Endothelial cell of umbilical vein (primary cell): ENCODE measurements around the gene ARMC3. TPM values are rescaled to one million over a fixed set of nuclear protein-coding genes. Genes with fewer than 3 reads are reported as not detected.

Experiments used
- BruUV-seq: library from RNA; stranded (reverse); fragments of 400-500 nt; replicated peaks from 2 replicates; lab custom pipeline; 2021; lab: Mats Ljungman, UMichigan
- CTCF ChIA-PET: fragments of 300-600, 350-600 bp; sonication (Branson Sonifier 250); formaldehyde crosslinking; loops from one replicate; lab custom pipeline; 2021; ENCODE audit warnings: antibody characterized with exemption, inconsistent platforms; lab: Charles Lee
- POLR2A ChIA-PET: fragments of 300-600, 350-600 bp; sonication (Branson Sonifier 250); formaldehyde crosslinking; loops from one replicate; lab custom pipeline; 2021; ENCODE audit warnings: antibody characterized with exemption, inconsistent platforms; lab: Charles Lee
- DNase-seq: peaks from one replicate; pipeline ENCODE4 v3.0.0-alpha.2; 2011; ENCODE audit warnings: low read depth, low spot score
- FAIRE-seq: peaks from 2 replicates; lab custom pipeline; 2011; peaks lifted over from hg19 to GRCh38; lab: Jason Lieb, UNC
- H2AFZ ChIP-seq: 2 replicates; pipeline ENCODE4 v1.6.0; 2012; ENCODE audit warnings: low read depth, low read length, control low read depth, inconsistent platforms
- H3K27ac ChIP-seq: 2 replicates; pipeline ENCODE4 v1.5.1; 2011; ENCODE audit warnings: low read depth, mild to moderate bottlenecking, control low read depth, low read length, moderate library complexity; ENCODE audit not compliant: insufficient read depth
- H3K27me3 ChIP-seq, 2 experiments: 2 replicates each; pipeline versions ENCODE4 v1.6.0 to v1.6.1; 2011; ENCODE audit warnings: low read length in 2 of 2, mixed read lengths in 1 of 2; ENCODE audit not compliant: control insufficient read depth in 2 of 2, insufficient read depth in 2 of 2
- H3K36me3 ChIP-seq, 2 experiments: 2 replicates in 1 of 2; 3 replicates in 1 of 2; pipeline ENCODE4 v1.5.1; 2011; ENCODE audit warnings: low read length in 2 of 2, mild to moderate bottlenecking in 1 of 2, moderate library complexity in 1 of 2; ENCODE audit not compliant: control insufficient read depth in 2 of 2, insufficient read depth in 2 of 2; ENCODE audit errors: extremely low read depth in 1 of 2
- H3K4me1 ChIP-seq: 3 replicates; pipeline ENCODE4 v1.5.1; 2011; ENCODE audit warnings: mild to moderate bottlenecking, low read length; ENCODE audit not compliant: control insufficient read depth, insufficient read depth; ENCODE audit errors: extremely low read depth
- H3K4me2 ChIP-seq: 2 replicates; pipeline ENCODE4 v1.6.1; 2011; ENCODE audit warnings: low read length, control low read depth, mixed read lengths; ENCODE audit not compliant: insufficient read depth
- H3K4me3 ChIP-seq, 3 experiments: fragments of 200-600 bp in 1 of 3; sonication (generic), shearing (Covaris generic) in 1 of 3; replicated peaks in 1 of 3; 2 replicates each; pipeline ENCODE4 v1.5.1; 2011 to 2016; ENCODE audit warnings: control low read depth in 3 of 3, low read length in 3 of 3, mild to moderate bottlenecking in 2 of 3, inconsistent platforms in 1 of 3, low read depth in 1 of 3, moderate library complexity in 1 of 3; ENCODE audit not compliant: insufficient read depth in 1 of 3
- H3K79me2 ChIP-seq: 2 replicates; pipeline ENCODE4 v1.6.0; 2012; ENCODE audit warnings: low read length, inconsistent platforms; ENCODE audit not compliant: control insufficient read depth, insufficient read depth
- H3K9ac ChIP-seq: replicated peaks from 2 replicates; pipeline ENCODE3; 2011; ENCODE audit warnings: low read length, control low read depth; ENCODE audit not compliant: insufficient read depth; ENCODE audit errors: extremely low read depth
- H3K9me1 ChIP-seq: replicated peaks from 3 replicates; pipeline ENCODE4 v1.6.0; 2011; ENCODE audit warnings: mild to moderate bottlenecking, low read length; ENCODE audit not compliant: control insufficient read depth, insufficient read depth; ENCODE audit errors: extremely low read depth
- H3K9me3 ChIP-seq: replicated peaks from 2 replicates; pipeline ENCODE4 v1.5.1; 2012; ENCODE audit warnings: low read length, inconsistent platforms; ENCODE audit not compliant: control insufficient read depth, insufficient read depth
- H4K20me1 ChIP-seq: replicated peaks from 2 replicates; pipeline ENCODE3; 2011; ENCODE audit warnings: mild to moderate bottlenecking, low read length; ENCODE audit not compliant: control insufficient read depth, insufficient read depth; ENCODE audit errors: extremely low read depth
- CTCF ChIP-seq, 2 donors: IDR thresholded peaks; 1 replicate in 1 of 2; 2 replicates in 1 of 2; pipeline ENCODE4 v1.5.1; 2011; ENCODE audit warnings: low read length in 2 of 2, mild to moderate bottlenecking in 2 of 2, moderate library complexity in 2 of 2, control low read depth in 1 of 2, inconsistent platforms in 1 of 2, low read depth in 1 of 2; ENCODE audit not compliant: insufficient read depth in 1 of 2; ENCODE audit errors: extremely low read depth in 1 of 2
- EZH2 ChIP-seq: IDR thresholded peaks from 2 replicates; pipeline ENCODE4 v1.6.1; 2012; ENCODE audit warnings: borderline replicate concordance, low read depth, mild to moderate bottlenecking, moderate library complexity, low read length, inconsistent platforms; ENCODE audit not compliant: severe bottlenecking
- FOS ChIP-seq: IDR thresholded peaks from 2 replicates; pipeline ENCODE4 v1.6.1; 2011; ENCODE audit warnings: mild to moderate bottlenecking, low read length, moderate library complexity, borderline replicate concordance; ENCODE audit not compliant: insufficient read depth
- GATA2 ChIP-seq: IDR thresholded peaks from 2 replicates; pipeline ENCODE4 v1.7.0; 2011; ENCODE audit warnings: low read depth, mild to moderate bottlenecking, moderate library complexity, mixed read lengths, low read length; ENCODE audit not compliant: insufficient read length, insufficient read depth
- JUN ChIP-seq: IDR thresholded peaks from 2 replicates; pipeline ENCODE4 v1.6.1; 2011; ENCODE audit warnings: borderline replicate concordance, low read depth; ENCODE audit not compliant: insufficient read length, insufficient read depth
- MAX ChIP-seq: IDR thresholded peaks from 2 replicates; pipeline ENCODE4 v1.6.1; 2011; ENCODE audit not compliant: insufficient read depth, insufficient read length
- MYC ChIP-seq: IDR thresholded peaks from one replicate; pipeline ENCODE4 v1.6.1; 2011; ENCODE audit warnings: mild to moderate bottlenecking, low read depth, low read length
- POLR2A ChIP-seq: IDR thresholded peaks from 2 replicates; pipeline ENCODE4 v1.6.1; 2012; ENCODE audit warnings: low read depth, mild to moderate bottlenecking, control low read depth, low read length
- POLR2AphosphoS5 ChIP-seq: IDR thresholded peaks from 2 replicates; pipeline ENCODE4 v1.6.1; 2012; ENCODE audit warnings: low read depth, mild to moderate bottlenecking, control low read depth, low read length, moderate library complexity; ENCODE audit not compliant: insufficient read depth
- dilution Hi-C: fragments of 300-500 bp; cut with MboI; formaldehyde crosslinking; loops from one replicate; pipeline ENCODE4 v1.15.0; 2019; ENCODE audit warnings: low sequenced_read_pairs; ENCODE audit not compliant: extremely low pct_ligation_motif_present
- intact Hi-C: fragments of 100-400 bp; cut with micrococcal nuclease; formaldehyde crosslinking; loops from one replicate; pipeline ENCODE4 v1.10.0; 2022
- polyA plus RNA-seq, 4 experiments: library from polyadenylated mRNA; depleted of rRNA in 3 of 4; stranded (reverse) in 3 of 4; unstranded in 1 of 4; fragments of >200 nt; gene quantifications; 2 replicates each; pipeline versions ENCODE4 v1.2.1 to v1.2.3, GENCODE V29; 2011 to 2012; ENCODE audit warnings: missing spikeins in 1 of 4
- total RNA-seq: library from RNA; stranded (reverse); gene quantifications from 2 replicates; pipeline ENCODE4 v1.2.3, GENCODE V29; 2021

Gene ARMC3
- total and polyA plus RNA-seq, 2 donors (not counting 3 experiments of a cell fraction or from before 2014, with no cell fraction given), result not detected

GRCh38 chr10:23078114-23078513 is 150.3 kb downstream of the ARMC3 start:
- FAIRE-seq (no peak), DNase-seq (no peak)
- H3K27ac ChIP-seq, result no peak overlapping the region
- H3K79me2 ChIP-seq, result no peaks in the 10 kb centered on the region
- H2AFZ ChIP-seq, result no peak overlapping the region
- BruUV-seq, result no TSS peak
- intact Hi-C loops, result no loop called here
- H3K9me1 ChIP-seq, result no peaks in the 10 kb centered on the region
- H3K9me3 ChIP-seq, result no peaks in the 10 kb centered on the region
- H4K20me1 ChIP-seq, result no peaks in the 10 kb centered on the region
- H3K4me1 ChIP-seq, result no peaks in the 10 kb centered on the region
- H3K4me2 ChIP-seq, result no peak overlapping the region
- no peak overlapping the region for H3K9ac ChIP-seq
- no peaks in the 10 kb centered on the region for H3K36me3 ChIP-seq
- CTCF ChIA-PET, result no interaction called here
- H3K4me3 ChIP-seq, result no peak overlapping the region
- no peak for TF ChIP-seq MYC
- no peak for TF ChIP-seq FOS
- TF ChIP-seq POLR2AphosphoS5, result no peak
- no peak for TF ChIP-seq POLR2A
- TF ChIP-seq MAX, result no peak
- no peak for TF ChIP-seq JUN
- TF ChIP-seq EZH2, result no peak
- TF ChIP-seq GATA2, result no peak
- TF ChIP-seq CTCF (IDR thresholded peaks at IDR 0.05; ENCODE audit: extremely low read depth in 1 of 2, insufficient read depth in 1 of 2, low read depth in 1 of 2, low read length in 2 of 2), result no peak
- dilution Hi-C loops, result no loop called here
- POLR2A ChIA-PET, result no interaction called here
- H3K27me3 ChIP-seq, result peaks cover 13 to 34% of the 10 kb centered on the region in 2 experiments
